ENCODE measurements around the gene IL34.

The IL34 gene

DNA sequence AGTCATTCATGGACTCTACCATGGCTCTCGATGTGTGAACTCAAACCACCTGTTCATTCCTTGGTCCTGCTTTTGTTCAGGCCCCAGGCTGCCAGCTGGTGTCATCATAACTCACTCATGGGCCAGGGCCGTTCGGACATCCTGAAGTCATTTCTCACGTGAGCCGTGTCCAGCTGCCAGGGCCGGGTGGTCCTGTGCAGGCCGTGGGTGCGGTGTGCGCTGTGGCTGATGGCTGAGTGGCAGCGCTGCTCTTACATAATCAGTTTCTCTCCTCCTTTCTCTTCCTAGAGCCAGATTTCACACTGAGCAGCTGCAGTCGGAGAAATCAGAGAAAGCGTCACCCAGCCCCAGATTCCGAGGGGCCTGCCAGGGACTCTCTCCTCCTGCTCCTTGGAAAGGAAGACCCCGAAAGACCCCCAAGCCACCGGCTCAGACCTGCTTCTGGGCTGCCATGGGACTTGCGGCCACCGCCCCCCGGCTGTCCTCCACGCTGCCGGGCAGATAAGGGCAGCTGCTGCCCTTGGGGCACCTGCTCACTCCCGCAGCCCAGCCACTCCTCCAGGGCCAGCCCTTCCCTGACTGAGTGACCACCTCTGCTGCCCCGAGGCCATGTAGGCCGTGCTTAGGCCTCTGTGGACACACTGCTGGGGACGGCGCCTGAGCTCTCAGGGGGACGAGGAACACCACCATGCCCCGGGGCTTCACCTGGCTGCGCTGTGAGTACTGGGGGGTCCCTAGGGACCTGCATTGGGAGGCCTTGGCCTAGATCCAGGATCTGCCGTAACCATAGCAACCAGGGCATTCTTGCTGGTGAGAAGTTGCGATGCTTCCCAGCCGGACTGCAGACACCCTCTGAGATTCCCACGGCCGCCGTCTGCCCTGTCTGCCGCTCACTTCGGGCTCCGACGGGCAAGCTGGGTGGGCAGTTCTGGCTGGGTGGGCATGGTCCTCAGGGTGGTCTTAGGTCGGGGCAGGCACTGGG, at the start of gene IL34:
Gene IL34 (plus strand): TSS at position 300 of the 982 bp plus-strand sequence. CDS start 389 bp downstream, at position 689.
- Histone ChIP-seq H3K27me3 (ENCODE audit: insufficient read depth, low read length, poor library complexity) (peaks cover 4% of the 10 kb centered on the region), H3K4me2 (ENCODE audit: insufficient read depth, low read length) (no peak within 1 kb of the TSS), H3K4me1 (ENCODE audit: insufficient read depth, low read length) (no peaks in the 10 kb centered on the region), H3K9ac (ENCODE audit: low read depth, low read length) (no peak within 1 kb of the TSS), H3K4me3 (ENCODE audit: low read depth in 1 of 2, low read length in 2 of 2) (no peak within 1 kb of the TSS), H3K79me2 (ENCODE audit: insufficient read depth, low read length) (no peaks in the 10 kb centered on the region), H3K36me3 (ENCODE audit: insufficient read depth, low read length) (no peaks in the 10 kb centered on the region), H3K9me3 (ENCODE audit: insufficient read depth, low read length, severe bottlenecking) (no peaks in the 10 kb centered on the region), H3K27ac (ENCODE audit: low read length) (no peak within 1 kb of the TSS), H4K20me1 (ENCODE audit: insufficient read depth, low read length) (no peaks in the 10 kb centered on the region), H2AFZ (ENCODE audit: low read depth, low read length) (no peak within 1 kb of the TSS)
- TF ChIP-seq EZH2 (IDR thresholded peaks at IDR 0.05; ENCODE audit: borderline replicate concordance, low read depth, low read length, severe bottlenecking): no peak
- TF ChIP-seq, protein P1, sequence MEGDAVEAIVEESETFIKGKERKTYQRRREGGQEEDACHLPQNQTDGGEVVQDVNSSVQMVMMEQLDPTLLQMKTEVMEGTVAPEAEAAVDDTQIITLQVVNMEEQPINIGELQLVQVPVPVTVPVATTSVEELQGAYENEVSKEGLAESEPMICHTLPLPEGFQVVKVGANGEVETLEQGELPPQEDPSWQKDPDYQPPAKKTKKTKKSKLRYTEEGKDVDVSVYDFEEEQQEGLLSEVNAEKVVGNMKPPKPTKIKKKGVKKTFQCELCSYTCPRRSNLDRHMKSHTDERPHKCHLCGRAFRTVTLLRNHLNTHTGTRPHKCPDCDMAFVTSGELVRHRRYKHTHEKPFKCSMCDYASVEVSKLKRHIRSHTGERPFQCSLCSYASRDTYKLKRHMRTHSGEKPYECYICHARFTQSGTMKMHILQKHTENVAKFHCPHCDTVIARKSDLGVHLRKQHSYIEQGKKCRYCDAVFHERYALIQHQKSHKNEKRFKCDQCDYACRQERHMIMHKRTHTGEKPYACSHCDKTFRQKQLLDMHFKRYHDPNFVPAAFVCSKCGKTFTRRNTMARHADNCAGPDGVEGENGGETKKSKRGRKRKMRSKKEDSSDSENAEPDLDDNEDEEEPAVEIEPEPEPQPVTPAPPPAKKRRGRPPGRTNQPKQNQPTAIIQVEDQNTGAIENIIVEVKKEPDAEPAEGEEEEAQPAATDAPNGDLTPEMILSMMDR (IDR thresholded peaks at IDR 0.05; ENCODE audit: borderline replicate concordance, extremely low read depth, low read length, poor library complexity, severe bottlenecking): no peak
- no peak for DNase-seq
- no peak for ATAC-seq (ENCODE audit: insufficient read depth, low read depth)

DNA sequence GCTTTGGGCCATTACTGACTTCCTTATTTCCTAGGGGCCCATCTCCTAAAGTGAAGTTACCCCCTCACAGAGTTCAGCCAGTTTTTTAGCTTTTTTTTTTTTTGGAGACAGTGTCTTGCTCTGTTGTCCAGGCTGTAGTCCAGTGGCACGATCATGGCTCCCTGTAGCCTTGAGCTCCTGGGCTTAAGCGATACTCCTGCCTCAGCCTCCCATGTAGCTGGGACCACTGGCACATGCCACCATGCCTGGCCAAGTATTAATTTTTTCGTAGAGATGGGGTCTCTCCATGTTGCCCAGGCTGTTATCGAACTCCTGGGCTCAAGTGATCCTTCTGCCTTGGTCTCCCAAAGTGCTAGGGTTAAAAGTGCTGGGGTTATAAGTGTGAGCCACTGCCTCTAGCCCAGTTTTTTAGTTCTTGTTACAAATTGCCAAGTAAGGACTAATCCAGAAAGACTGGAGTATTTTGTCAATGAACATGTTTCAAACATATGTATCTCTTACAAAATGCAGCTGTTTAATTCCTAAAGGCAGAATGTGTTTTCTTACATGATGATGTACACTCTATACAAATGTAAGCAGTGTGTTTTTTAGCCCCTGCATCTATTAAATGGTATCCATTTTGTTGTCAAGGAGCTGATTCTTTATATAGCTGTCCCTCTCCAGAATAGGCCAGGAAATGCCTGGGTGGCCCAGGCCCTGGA, 49.1 kb upstream of the IL34 start:
- Histone ChIP-seq H3K27me3 (ENCODE audit: insufficient read depth, low read length, poor library complexity) (peaks cover 8% of the 10 kb centered on the region), H3K79me2 (ENCODE audit: insufficient read depth, low read length) (no peaks in the 10 kb centered on the region), H3K9me3 (ENCODE audit: insufficient read depth, low read length, severe bottlenecking) (no peaks in the 10 kb centered on the region), H3K4me1 (ENCODE audit: insufficient read depth, low read length) (no peaks in the 10 kb centered on the region), H3K27ac (ENCODE audit: low read length) (no peak overlapping the region), H2AFZ (ENCODE audit: low read depth, low read length) (no peak overlapping the region), H4K20me1 (ENCODE audit: insufficient read depth, low read length) (no peaks in the 10 kb centered on the region), H3K9ac (ENCODE audit: low read depth, low read length) (no peak overlapping the region), H3K36me3 (ENCODE audit: insufficient read depth, low read length) (no peaks in the 10 kb centered on the region), H3K4me2 (ENCODE audit: insufficient read depth, low read length) (no peak overlapping the region), H3K4me3 (ENCODE audit: low read depth in 1 of 2, low read length in 2 of 2) (no peak overlapping the region)
- DNase-seq (no peak), ATAC-seq (ENCODE audit: insufficient read depth, low read depth) (no peak)
- TF ChIP-seq, protein P1 (IDR thresholded peaks at IDR 0.05; ENCODE audit: borderline replicate concordance, extremely low read depth, low read length, poor library complexity, severe bottlenecking): no peak
- no peak for TF ChIP-seq EZH2 (IDR thresholded peaks at IDR 0.05; ENCODE audit: borderline replicate concordance, low read depth, low read length, severe bottlenecking)

- peaks cover 8% of the 10 kb centered on the region for H3K27me3 ChIP-seq (ENCODE audit: insufficient read depth, low read length, poor library complexity)
- TF ChIP-seq, protein P1 (IDR thresholded peaks at IDR 0.05; ENCODE audit: borderline replicate concordance, extremely low read depth, low read length, poor library complexity, severe bottlenecking): no peak
- no peak for TF ChIP-seq EZH2 (IDR thresholded peaks at IDR 0.05; ENCODE audit: borderline replicate concordance, low read depth, low read length, severe bottlenecking)
- no peaks in the 10 kb centered on the region for H3K9me3 ChIP-seq (ENCODE audit: insufficient read depth, low read length, severe bottlenecking)
- H3K4me1 ChIP-seq (ENCODE audit: insufficient read depth, low read length): no peaks in the 10 kb centered on the region
- DNase-seq (no peak), ATAC-seq (ENCODE audit: insufficient read depth, low read depth) (no peak)
- no peaks in the 10 kb centered on the region for H3K36me3 ChIP-seq (ENCODE audit: insufficient read depth, low read length)
- H3K9ac ChIP-seq (ENCODE audit: low read depth, low read length): no peak overlapping the region
- H3K27ac ChIP-seq (ENCODE audit: low read length): no peak overlapping the region
- H3K4me3 ChIP-seq (ENCODE audit: low read depth in 1 of 2, low read length in 2 of 2): no peak overlapping the region
- H3K79me2 ChIP-seq (ENCODE audit: insufficient read depth, low read length): no peaks in the 10 kb centered on the region
- H3K4me2 ChIP-seq (ENCODE audit: insufficient read depth, low read length): no peak overlapping the region
- no peak overlapping the region for H2AFZ ChIP-seq (ENCODE audit: low read depth, low read length)
- H4K20me1 ChIP-seq (ENCODE audit: insufficient read depth, low read length): no peaks in the 10 kb centered on the region
These were observed 47.3 kb upstream of the IL34 start for GRCh38 chr16:70598937-70599503.
